ENCODE data around the gene MGST2. TPM values are rescaled to one million over a fixed set of nuclear protein-coding genes. Genes with fewer than 3 reads are reported as not detected.

Gene MGST2
- total and polyA plus RNA-seq, 4 donors: 69.6 to 170 (median 90.7) TPM

DNA sequence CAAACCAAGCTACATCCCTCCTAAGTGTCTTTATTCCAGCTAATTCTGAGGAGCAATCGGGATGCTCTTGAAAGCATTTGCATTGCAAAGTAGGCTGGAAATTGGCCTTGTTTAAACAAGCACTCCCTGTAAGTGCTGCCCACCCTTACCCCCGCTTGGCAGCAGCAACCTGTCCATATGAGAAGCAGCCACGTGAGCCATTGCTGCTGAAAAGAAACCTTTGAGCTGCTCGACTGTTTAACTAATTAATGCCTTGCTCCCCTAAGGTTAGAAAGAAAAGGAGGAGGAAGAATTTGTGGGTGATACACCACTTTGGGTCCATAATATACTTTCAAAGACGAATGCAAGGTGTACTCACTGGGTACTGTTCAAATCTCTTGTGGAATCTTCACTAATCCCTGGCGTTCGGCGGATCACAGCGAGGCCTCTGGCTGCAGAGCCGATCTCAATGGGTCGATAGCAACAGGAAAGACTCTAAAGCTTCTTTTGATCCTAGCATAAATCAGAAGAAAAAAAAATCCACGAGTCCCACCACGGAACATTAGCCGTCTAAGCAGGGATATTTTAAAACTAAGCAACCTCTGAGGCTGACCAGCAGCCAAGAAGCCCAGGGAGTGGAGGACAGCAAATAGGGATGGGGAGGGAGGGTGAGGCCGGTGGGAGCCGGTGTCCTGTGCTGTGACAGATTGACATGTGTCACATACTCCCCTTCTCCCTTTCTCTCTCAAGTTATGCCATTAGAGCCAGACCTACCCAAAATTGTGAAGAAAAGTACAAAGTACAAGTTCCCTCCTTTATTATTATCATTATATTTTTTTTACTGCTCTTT, 37.2 kb upstream of the MGST2 start:
- TF ChIP-seq, protein P1, sequence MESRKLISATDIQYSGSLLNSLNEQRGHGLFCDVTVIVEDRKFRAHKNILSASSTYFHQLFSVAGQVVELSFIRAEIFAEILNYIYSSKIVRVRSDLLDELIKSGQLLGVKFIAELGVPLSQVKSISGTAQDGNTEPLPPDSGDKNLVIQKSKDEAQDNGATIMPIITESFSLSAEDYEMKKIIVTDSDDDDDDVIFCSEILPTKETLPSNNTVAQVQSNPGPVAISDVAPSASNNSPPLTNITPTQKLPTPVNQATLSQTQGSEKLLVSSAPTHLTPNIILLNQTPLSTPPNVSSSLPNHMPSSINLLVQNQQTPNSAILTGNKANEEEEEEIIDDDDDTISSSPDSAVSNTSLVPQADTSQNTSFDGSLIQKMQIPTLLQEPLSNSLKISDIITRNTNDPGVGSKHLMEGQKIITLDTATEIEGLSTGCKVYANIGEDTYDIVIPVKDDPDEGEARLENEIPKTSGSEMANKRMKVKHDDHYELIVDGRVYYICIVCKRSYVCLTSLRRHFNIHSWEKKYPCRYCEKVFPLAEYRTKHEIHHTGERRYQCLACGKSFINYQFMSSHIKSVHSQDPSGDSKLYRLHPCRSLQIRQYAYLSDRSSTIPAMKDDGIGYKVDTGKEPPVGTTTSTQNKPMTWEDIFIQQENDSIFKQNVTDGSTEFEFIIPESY (IDR thresholded peaks at IDR 0.05): no peak
- TF ChIP-seq, protein P2, sequence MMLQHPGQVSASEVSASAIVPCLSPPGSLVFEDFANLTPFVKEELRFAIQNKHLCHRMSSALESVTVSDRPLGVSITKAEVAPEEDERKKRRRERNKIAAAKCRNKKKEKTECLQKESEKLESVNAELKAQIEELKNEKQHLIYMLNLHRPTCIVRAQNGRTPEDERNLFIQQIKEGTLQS (IDR thresholded peaks at IDR 0.05): no peak
- TF ChIP-seq NR2F2 (IDR thresholded peaks at IDR 0.05) (no peak), RAD21 (IDR thresholded peaks at IDR 0.05) (no peak), FOXA2 (IDR thresholded peaks at IDR 0.05) (peak; percentile 65), FOXA1 (IDR thresholded peaks at IDR 0.05) (peak; percentile 29), RXRA (IDR thresholded peaks at IDR 0.05) (peak; percentile 15 to 68), HNF4G (IDR thresholded peaks at IDR 0.05) (no peak), HNF4A (conservative IDR thresholded peaks at IDR 0.05) (peak; percentile 51 to 78), GABPA (IDR thresholded peaks at IDR 0.05 in 1 of 2, conservative IDR thresholded peaks at IDR 0.05 in 1 of 2) (no peak), SP1 (IDR thresholded peaks at IDR 0.05) (no peak), TAF1 (conservative IDR thresholded peaks at IDR 0.05) (no peak), JUND (IDR thresholded peaks at IDR 0.05) (no peak), EGR1 (IDR thresholded peaks at IDR 0.05; ENCODE audit: low read depth in 2 of 2) (no peak), YY1 (IDR thresholded peaks at IDR 0.05) (peak; percentile 38)
- TF ChIP-seq, protein P3, sequence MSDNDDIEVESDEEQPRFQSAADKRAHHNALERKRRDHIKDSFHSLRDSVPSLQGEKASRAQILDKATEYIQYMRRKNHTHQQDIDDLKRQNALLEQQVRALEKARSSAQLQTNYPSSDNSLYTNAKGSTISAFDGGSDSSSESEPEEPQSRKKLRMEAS (IDR thresholded peaks at IDR 0.05): no peak
- TF ChIP-seq, protein P4, sequence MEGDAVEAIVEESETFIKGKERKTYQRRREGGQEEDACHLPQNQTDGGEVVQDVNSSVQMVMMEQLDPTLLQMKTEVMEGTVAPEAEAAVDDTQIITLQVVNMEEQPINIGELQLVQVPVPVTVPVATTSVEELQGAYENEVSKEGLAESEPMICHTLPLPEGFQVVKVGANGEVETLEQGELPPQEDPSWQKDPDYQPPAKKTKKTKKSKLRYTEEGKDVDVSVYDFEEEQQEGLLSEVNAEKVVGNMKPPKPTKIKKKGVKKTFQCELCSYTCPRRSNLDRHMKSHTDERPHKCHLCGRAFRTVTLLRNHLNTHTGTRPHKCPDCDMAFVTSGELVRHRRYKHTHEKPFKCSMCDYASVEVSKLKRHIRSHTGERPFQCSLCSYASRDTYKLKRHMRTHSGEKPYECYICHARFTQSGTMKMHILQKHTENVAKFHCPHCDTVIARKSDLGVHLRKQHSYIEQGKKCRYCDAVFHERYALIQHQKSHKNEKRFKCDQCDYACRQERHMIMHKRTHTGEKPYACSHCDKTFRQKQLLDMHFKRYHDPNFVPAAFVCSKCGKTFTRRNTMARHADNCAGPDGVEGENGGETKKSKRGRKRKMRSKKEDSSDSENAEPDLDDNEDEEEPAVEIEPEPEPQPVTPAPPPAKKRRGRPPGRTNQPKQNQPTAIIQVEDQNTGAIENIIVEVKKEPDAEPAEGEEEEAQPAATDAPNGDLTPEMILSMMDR (IDR thresholded peaks at IDR 0.05; ENCODE audit: low read depth, low read length, missing input control): no peak
- TF ChIP-seq, protein P5, sequence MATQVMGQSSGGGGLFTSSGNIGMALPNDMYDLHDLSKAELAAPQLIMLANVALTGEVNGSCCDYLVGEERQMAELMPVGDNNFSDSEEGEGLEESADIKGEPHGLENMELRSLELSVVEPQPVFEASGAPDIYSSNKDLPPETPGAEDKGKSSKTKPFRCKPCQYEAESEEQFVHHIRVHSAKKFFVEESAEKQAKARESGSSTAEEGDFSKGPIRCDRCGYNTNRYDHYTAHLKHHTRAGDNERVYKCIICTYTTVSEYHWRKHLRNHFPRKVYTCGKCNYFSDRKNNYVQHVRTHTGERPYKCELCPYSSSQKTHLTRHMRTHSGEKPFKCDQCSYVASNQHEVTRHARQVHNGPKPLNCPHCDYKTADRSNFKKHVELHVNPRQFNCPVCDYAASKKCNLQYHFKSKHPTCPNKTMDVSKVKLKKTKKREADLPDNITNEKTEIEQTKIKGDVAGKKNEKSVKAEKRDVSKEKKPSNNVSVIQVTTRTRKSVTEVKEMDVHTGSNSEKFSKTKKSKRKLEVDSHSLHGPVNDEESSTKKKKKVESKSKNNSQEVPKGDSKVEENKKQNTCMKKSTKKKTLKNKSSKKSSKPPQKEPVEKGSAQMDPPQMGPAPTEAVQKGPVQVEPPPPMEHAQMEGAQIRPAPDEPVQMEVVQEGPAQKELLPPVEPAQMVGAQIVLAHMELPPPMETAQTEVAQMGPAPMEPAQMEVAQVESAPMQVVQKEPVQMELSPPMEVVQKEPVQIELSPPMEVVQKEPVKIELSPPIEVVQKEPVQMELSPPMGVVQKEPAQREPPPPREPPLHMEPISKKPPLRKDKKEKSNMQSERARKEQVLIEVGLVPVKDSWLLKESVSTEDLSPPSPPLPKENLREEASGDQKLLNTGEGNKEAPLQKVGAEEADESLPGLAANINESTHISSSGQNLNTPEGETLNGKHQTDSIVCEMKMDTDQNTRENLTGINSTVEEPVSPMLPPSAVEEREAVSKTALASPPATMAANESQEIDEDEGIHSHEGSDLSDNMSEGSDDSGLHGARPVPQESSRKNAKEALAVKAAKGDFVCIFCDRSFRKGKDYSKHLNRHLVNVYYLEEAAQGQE (IDR thresholded peaks at IDR 0.05): no peak
- Histone ChIP-seq H3K27ac (ENCODE audit: low read depth in 1 of 2, low read length in 2 of 2) (peak overlapping the region in 1 of 2 donors; percentile 40), H3K27me3 (ENCODE audit: control insufficient read depth in 4 of 4, insufficient read depth in 4 of 4, low read length in 3 of 4) (no peaks in the 10 kb centered on the region), H3K9me3 (ENCODE audit: control insufficient read depth in 4 of 4, low read length in 3 of 4) (no peaks in the 10 kb centered on the region), H3K36me3 (ENCODE audit: control insufficient read depth in 4 of 4, insufficient read depth in 3 of 4, low read depth in 1 of 4, low read length in 3 of 4) (no peaks in the 10 kb centered on the region), H3K4me3 (ENCODE audit: low read depth in 1 of 3, low read length in 3 of 3) (peak overlapping the region in 2 of 3 donors; percentile 2 to 9), H3K9ac (ENCODE audit: low read depth in 1 of 2, low read length in 2 of 2) (peak overlapping the region; percentile 27 to 52), H3K4me1 (ENCODE audit: control insufficient read depth in 4 of 4, insufficient read depth in 4 of 4, low read length in 3 of 4) (peaks cover 0 to 6% (median 3%) of the 10 kb centered on the region in 4 donors)
- DNase-seq (ENCODE audit: low spot score): no peak
- WGBS: 35% methylated on average over 16 of the region's 16 CpGs
